Measurements from ENCODE around the gene CCR7.

CCR7 gene

GRCh38 chr17:40518401-40519088 is 46.7 kb downstream of the CCR7 start:
- TF ChIP-seq CTCF (IDR thresholded peaks at IDR 0.05; ENCODE audit: low read depth, low read length): no peak
- no peak overlapping the region for H3K4me3 ChIP-seq (ENCODE audit: low read depth, low read length)

GRCh38 chr17:40517981-40518380 is 47.3 kb downstream of the CCR7 start:
- TF ChIP-seq CTCF (IDR thresholded peaks at IDR 0.05; ENCODE audit: low read depth, low read length): no peak
- no peak overlapping the region for H3K4me3 ChIP-seq (ENCODE audit: low read depth, low read length)

DNA sequence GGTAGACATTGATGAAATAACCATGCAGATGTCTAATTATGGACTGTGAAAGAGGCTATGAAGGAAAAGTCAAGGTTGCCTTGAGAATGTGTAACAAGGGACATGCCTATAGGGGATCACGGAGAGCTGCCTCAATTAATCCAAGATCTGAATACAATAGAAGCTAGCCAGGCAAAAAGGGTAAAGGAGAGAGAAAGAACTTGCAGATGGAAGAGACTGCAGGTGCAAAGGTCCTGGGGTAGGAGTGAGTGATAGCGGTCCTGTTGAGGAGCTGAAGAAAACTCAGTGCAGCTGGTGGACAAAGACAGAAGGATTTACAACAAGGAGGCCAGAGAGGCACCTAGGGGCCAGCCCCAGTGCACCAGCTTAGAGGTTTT is 48.0 kb downstream of the CCR7 start:
- no peak for TF ChIP-seq CTCF (IDR thresholded peaks at IDR 0.05; ENCODE audit: low read depth, low read length)
- H3K4me3 ChIP-seq (ENCODE audit: low read depth, low read length): no peak overlapping the region

GRCh38 chr17:40516581-40517285 is 48.5 kb downstream of the CCR7 start:
- TF ChIP-seq CTCF (IDR thresholded peaks at IDR 0.05; ENCODE audit: low read depth, low read length): no peak

GRCh38 chr17:40515491-40516041 is 49.7 kb downstream of the CCR7 start:
- H3K4me3 ChIP-seq (ENCODE audit: low read depth, low read length): no peak overlapping the region
- TF ChIP-seq CTCF (IDR thresholded peaks at IDR 0.05; ENCODE audit: low read depth, low read length): no peak

More at GRCh38 chr17:40516581-40517285, 48.5 kb downstream of the CCR7 start:
- no peak overlapping the region for H3K4me3 ChIP-seq (ENCODE audit: low read depth, low read length)

DNA sequence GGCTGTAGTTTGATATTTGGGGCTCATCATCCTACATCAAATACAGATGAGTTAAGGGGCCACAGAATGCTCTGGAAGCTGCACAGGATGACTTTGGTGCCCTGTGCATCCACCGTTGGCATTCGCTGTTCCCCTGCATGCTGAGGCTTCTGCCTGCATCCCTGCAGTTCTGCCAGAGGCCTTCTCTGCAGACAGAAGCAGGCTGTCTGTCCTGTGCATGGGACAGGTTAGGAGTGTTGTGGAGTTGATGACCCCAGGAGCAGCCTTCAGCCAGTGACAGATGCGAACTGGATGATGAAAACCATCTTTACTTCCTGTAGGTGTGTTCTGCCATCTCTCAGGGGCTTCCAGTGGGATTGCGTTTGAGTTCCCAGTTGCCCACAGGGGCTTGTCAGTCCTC is 50.3 kb downstream of the CCR7 start:
- H3K4me3 ChIP-seq (ENCODE audit: low read depth, low read length): no peak overlapping the region
- TF ChIP-seq CTCF (IDR thresholded peaks at IDR 0.05; ENCODE audit: low read depth, low read length): no peak
